Keratinocyte (primary cell): Measurements from ENCODE around the gene SMAD5. TPM values are rescaled to one million over a fixed set of nuclear protein-coding genes. Genes with fewer than 3 reads are reported as not detected.

Experiments
- DNase-seq: peaks from one replicate; pipeline ENCODE4 v3.0.0-alpha.2; 2011; ENCODE audit warnings: low read depth, missing footprints, low spot score
- FAIRE-seq: peaks from 2 replicates; lab custom pipeline; 2011; peaks lifted over from hg19 to GRCh38; lab: Jason Lieb, UNC
- H2AFZ ChIP-seq: 2 replicates; pipeline ENCODE4 v1.6.0; 2012; ENCODE audit warnings: low read length, control low read depth, inconsistent platforms; ENCODE audit not compliant: control insufficient read depth
- H3K27ac ChIP-seq: 2 replicates; pipeline ENCODE4 v1.5.1; 2011; ENCODE audit warnings: low read length; ENCODE audit not compliant: control insufficient read depth, insufficient read depth
- H3K27me3 ChIP-seq: 3 replicates; pipeline ENCODE4 v1.6.0; 2011; ENCODE audit warnings: low read length; ENCODE audit not compliant: control insufficient read depth, insufficient read depth; ENCODE audit errors: extremely low read depth
- H3K36me3 ChIP-seq, 2 experiments: 2 replicates in 1 of 2; 3 replicates in 1 of 2; pipeline ENCODE4 v1.5.1; 2011; ENCODE audit warnings: low read length in 2 of 2, mild to moderate bottlenecking in 1 of 2; ENCODE audit not compliant: control insufficient read depth in 2 of 2, insufficient read depth in 2 of 2; ENCODE audit errors: extremely low read depth in 1 of 2
- H3K4me1 ChIP-seq: 3 replicates; pipeline ENCODE4 v1.5.1; 2011; ENCODE audit warnings: low read length; ENCODE audit not compliant: control insufficient read depth, insufficient read depth; ENCODE audit errors: extremely low read depth
- H3K4me2 ChIP-seq: 3 replicates; pipeline ENCODE4 v1.6.0; 2011; ENCODE audit warnings: low read depth, low read length; ENCODE audit not compliant: control insufficient read depth, insufficient read depth; ENCODE audit errors: extremely low read depth
- H3K4me3 ChIP-seq, 3 experiments: fragments of 200-600 bp in 1 of 3; sonication (generic) in 1 of 3; 2 replicates in 2 of 3; 3 replicates in 1 of 3; pipeline ENCODE4 v1.5.1; 2011 to 2016; ENCODE audit warnings: low read length in 3 of 3, mild to moderate bottlenecking in 3 of 3, control low read depth in 2 of 3, inconsistent platforms in 1 of 3, low read depth in 1 of 3, mixed read lengths in 1 of 3, mixed run types in 1 of 3, moderate library complexity in 1 of 3; ENCODE audit not compliant: control insufficient read depth in 2 of 3, insufficient read depth in 2 of 3; ENCODE audit errors: extremely low read depth in 1 of 3
- H3K79me2 ChIP-seq: 2 replicates; pipeline ENCODE4 v1.6.0; 2012; ENCODE audit warnings: low read length; ENCODE audit not compliant: control insufficient read depth, insufficient read depth
- H3K9ac ChIP-seq: 3 replicates; pipeline ENCODE4 v1.6.0; 2011; ENCODE audit warnings: low read length; ENCODE audit not compliant: control insufficient read depth, insufficient read depth; ENCODE audit errors: extremely low read depth
- H3K9me1 ChIP-seq: 3 replicates; pipeline ENCODE4 v1.6.0; 2011; ENCODE audit warnings: low read length; ENCODE audit not compliant: control insufficient read depth, insufficient read depth; ENCODE audit errors: extremely low read depth
- H3K9me3 ChIP-seq: 2 replicates; pipeline ENCODE4 v1.5.1; 2012; ENCODE audit warnings: low read depth, low read length; ENCODE audit not compliant: control insufficient read depth
- H4K20me1 ChIP-seq: 3 replicates; pipeline ENCODE4 v1.6.0; 2011; ENCODE audit warnings: low read length; ENCODE audit not compliant: control insufficient read depth, insufficient read depth; ENCODE audit errors: extremely low read depth
- CTCF ChIP-seq, 3 experiments: IDR thresholded peaks in 1 of 3; conservative IDR thresholded peaks in 1 of 3; optimal IDR thresholded peaks in 1 of 3; 2 replicates in 2 of 3; 3 replicates in 1 of 3; pipeline versions ENCODE3 to v1.5.1; 2011; ENCODE audit warnings: low read length in 3 of 3, mild to moderate bottlenecking in 3 of 3, moderate library complexity in 2 of 3, control low read depth in 1 of 3, inconsistent platforms in 1 of 3; ENCODE audit not compliant: insufficient read depth in 2 of 3; ENCODE audit errors: extremely low read depth in 1 of 3
- EZH2 ChIP-seq: IDR thresholded peaks from one replicate; pipeline ENCODE4 v1.6.1; 2012; ENCODE audit warnings: inconsistent platforms, mild to moderate bottlenecking, low read length, moderate library complexity
- dilution Hi-C: fragments of 300-500 bp; cut with MboI; formaldehyde crosslinking; loops from one replicate; pipeline ENCODE4 v1.7.0; 2020; ENCODE audit warnings: low sequenced_read_pairs; ENCODE audit not compliant: extremely low pct_ligation_motif_present
- polyA plus RNA-seq, 5 experiments: library from polyadenylated mRNA; depleted of rRNA in 3 of 5; stranded (reverse) in 3 of 5; stranded (forward) in 1 of 5; unstranded in 1 of 5; fragments of >200 nt; gene quantifications; 1 replicate in 1 of 5; 2 replicates in 3 of 5; 3 replicates in 1 of 5; pipeline versions ENCODE4 v1.2.1 to v1.2.3, GENCODE V29; 2011 to 2012; ENCODE audit warnings: missing spikeins in 2 of 5, low read depth in 1 of 5, low replicate concordance in 1 of 5

The SMAD5 gene
- polyA plus RNA-seq, 1 donor (not counting 4 experiments of a cell fraction or from before 2014, with no cell fraction given), result 72.1 TPM

- dilution Hi-C loops, result no loop called here
- Histone ChIP-seq H3K79me2 (no peaks in the 10 kb centered on the region), H3K9me3 (no peaks in the 10 kb centered on the region), H3K4me2 (no peak overlapping the region), H3K27me3 (no peaks in the 10 kb centered on the region), H3K27ac (no peak overlapping the region), H3K9me1 (no peaks in the 10 kb centered on the region), H4K20me1 (no peaks in the 10 kb centered on the region), H3K9ac (no peak overlapping the region), H2AFZ (no peak overlapping the region), H3K4me3 (no peak overlapping the region), H3K36me3 (no peaks in the 10 kb centered on the region), H3K4me1 (no peaks in the 10 kb centered on the region)
- FAIRE-seq (no peak), DNase-seq (no peak)
- no peak for TF ChIP-seq EZH2
- no peak for TF ChIP-seq CTCF (optimal IDR thresholded peaks at IDR 0.05 in 1 of 3, IDR thresholded peaks at IDR 0.05 in 1 of 3, conservative IDR thresholded peaks at IDR 0.05 in 1 of 3; ENCODE audit: extremely low read depth in 1 of 3, insufficient read depth in 2 of 3, low read length in 3 of 3)
Measured at GRCh38 chr5:136200761-136201160, 68.1 kb downstream of the SMAD5 start.

GRCh38 chr5:136201870-136202269 is 69.2 kb downstream of the SMAD5 start:
- H3K79me2 ChIP-seq, result no peaks in the 10 kb centered on the region
- dilution Hi-C loops, result no loop called here
- H3K27ac ChIP-seq, result no peak overlapping the region
- H4K20me1 ChIP-seq, result no peaks in the 10 kb centered on the region
- no peak overlapping the region for H2AFZ ChIP-seq
- DNase-seq (no peak), FAIRE-seq (no peak)
- H3K4me1 ChIP-seq, result no peaks in the 10 kb centered on the region
- H3K9me3 ChIP-seq, result no peaks in the 10 kb centered on the region
- TF ChIP-seq EZH2, result no peak
- no peak for TF ChIP-seq CTCF (optimal IDR thresholded peaks at IDR 0.05 in 1 of 3, IDR thresholded peaks at IDR 0.05 in 1 of 3, conservative IDR thresholded peaks at IDR 0.05 in 1 of 3; ENCODE audit: extremely low read depth in 1 of 3, insufficient read depth in 2 of 3, low read length in 3 of 3)
- no peak overlapping the region for H3K9ac ChIP-seq
- H3K27me3 ChIP-seq, result no peaks in the 10 kb centered on the region
- H3K9me1 ChIP-seq, result no peaks in the 10 kb centered on the region
- no peak overlapping the region for H3K4me2 ChIP-seq
- no peaks in the 10 kb centered on the region for H3K36me3 ChIP-seq
- H3K4me3 ChIP-seq, result no peak overlapping the region
